NCI-H1694 (cell line): ENCODE measurements around the gene PRSS33.

Experiments used
- DNase-seq: peaks from one replicate; lab custom pipeline; 2025; lab: John Stamatoyannopoulos, UW

PRSS33 gene

DNA sequence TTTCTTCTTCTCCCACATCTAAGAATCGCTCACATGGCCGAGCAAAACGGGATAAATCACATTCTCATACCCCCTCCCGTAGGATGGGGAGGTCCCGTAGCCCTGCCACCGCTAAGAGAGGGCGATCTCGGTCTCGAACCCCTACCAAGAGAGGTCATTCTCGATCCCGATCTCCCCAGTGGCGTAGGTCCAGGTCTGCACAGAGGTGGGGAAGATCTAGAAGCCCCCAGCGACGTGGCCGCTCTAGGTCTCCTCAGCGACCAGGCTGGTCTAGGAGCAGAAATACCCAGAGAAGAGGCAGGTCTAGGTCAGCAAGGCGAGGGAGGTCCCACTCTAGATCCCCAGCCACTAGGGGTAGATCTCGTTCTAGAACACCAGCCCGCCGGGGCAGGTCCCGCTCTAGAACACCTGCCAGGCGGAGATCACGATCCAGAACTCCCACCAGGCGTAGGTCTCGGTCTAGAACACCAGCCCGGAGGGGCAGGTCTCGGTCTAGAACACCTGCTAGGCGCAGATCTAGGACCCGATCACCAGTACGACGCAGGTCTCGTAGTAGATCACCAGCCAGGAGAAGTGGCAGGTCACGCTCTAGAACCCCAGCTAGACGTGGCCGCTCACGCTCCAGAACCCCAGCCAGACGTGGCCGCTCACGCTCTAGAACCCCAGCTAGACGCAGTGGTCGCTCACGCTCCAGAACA is 25.3 kb downstream of the PRSS33 start:
- no peak for DNase-seq

DNA sequence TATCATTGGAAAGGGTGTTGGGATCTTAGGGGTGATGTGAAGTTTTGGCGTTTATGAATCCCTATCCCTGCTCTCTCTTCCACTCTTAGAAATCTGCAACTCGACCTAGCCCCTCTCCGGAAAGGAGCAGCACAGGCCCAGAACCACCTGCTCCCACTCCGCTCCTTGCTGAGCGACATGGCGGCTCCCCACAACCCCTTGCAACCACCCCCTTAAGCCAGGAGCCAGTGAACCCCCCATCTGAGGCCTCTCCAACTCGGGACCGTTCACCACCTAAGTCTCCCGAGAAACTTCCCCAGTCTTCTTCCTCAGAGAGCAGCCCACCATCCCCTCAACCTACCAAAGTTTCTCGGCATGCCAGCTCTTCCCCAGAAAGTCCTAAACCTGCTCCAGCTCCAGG is 25.9 kb downstream of the PRSS33 start:
- DNase-seq = no peak

DNA sequence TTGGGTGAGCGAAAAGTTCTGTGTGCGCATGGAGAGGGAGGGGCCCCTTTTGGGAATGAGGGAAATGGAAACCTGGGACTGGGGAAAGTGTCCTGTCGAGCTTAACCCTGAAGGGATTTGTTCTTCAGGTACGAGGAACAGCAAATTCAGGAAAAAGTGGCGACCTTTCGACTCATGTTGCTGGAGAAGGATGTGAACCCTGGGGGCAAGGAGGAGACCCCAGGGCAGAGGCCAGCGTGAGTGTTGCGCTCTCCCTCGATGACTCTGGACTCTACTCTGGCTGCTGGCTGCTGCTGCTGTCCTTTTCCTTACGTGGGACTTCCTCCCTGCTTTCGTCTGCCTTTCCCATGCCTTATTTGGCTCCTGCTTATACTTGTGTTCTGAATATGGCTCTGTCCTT is 30.0 kb downstream of the PRSS33 start:
- DNase-seq = no peak

DNA sequence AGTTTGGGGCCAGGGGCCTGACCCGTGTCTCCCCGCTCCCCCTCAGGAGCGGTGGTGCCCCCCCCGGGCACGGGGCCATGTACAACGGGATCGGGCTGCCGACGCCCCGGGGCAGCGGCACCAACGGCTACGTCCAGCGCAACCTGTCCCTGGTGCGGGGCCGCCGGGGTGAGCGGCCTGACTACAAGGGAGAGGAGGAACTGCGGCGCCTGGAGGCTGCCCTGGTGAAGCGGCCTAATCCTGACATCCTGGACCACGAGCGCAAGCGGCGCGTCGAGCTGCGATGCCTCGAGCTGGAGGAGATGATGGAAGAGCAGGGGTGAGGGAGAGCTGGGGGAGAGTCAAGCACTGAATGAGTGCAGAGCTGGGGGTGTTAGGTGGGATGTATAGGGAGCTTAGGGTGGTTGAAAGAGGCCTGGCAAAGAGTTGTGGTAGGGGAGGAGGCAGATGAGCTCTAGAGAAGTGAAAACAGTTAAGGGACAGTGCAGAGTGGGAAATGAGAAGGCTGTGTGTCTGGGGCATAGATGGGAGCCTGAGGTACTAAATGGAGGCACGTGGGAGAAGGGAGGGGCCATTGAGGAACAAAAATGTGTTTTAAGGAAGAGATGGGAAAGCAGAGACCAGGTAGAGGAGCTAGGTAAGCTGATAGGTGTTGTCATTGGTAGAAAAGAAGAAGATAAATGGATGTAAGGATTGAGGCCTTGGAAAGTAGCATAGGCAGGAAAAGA is 30.9 kb downstream of the PRSS33 start:
- DNase-seq = no peak

DNA sequence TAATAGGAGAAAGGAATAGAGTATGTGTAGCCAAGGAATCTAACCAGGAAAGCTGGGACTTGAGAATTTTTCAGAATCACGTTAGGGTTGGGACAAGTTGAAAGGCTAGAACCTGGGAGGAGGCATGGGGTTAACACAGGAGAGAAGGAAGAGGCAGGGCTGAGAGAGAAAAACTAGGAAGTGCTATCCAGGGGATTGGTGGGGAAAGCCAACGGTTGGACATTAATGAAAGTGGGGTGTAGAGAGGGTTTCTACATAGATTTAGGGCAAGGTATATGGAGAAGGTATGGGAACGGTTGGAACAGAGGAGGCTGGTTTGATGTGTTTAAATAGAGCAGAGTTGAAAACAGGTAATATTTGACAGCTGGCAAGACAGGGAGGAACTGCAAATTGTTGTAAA is 32.2 kb downstream of the PRSS33 start:
- DNase-seq = no peak

DNA sequence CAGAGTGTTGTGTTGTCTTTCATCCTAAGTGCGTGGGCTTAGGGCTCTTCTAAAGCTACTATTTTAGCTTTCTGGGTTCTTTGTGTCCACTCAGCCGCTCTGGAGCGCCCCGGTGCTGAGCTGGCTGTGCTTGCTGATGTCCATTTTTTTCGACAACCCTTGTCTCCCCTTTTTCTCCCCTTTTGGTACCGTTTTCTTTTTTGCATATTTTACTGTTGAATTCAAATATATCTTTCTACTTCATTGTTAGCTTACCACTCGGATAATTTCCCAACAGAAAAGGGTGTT is 33.7 kb downstream of the PRSS33 start:
- DNase-seq = no peak

DNA sequence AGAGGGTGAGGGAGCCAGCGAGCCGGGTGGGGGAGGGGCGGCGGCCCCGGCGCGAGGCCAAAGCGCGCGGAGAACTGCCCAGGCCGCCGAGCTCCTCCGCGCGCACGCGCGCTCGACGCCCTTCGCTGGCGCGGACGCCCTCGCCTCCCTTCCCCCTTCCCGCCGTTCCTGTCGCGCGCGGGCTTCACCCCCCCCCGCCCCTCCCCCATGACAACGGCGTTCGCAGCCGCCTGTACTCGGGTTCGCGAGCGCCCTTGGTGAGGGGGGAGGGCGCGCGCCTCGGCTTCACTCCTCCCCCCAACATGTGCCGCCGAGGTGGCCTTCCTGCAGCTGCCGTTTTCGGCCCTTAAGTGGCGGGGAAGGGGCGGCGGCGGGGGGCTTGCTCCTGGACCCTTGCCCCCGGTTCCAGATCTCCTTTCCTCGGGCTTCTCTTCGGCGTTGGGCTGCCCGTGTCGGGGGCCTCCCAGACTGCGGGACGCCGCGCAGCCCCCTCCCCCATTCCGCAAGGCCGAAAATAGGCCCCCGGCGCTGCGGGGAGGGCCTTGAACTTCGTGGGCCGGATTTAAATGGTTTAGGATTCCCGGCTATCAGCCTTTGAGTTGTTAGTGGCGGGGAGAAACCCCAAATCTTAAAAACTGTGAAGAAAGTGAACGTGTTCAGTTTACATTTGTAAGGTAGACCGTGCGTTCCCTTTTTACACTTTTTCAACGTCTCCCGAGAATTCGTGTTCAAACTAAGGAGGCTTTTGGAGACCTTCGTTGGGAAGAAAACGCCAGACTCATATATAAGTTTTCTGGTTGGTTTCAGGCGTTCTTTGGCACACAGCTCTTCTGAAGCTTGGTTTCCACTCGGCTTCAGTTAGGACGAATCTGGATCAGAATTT is 34.3 kb downstream of the PRSS33 start:
- peak; percentile 9 for DNase-seq

DNA sequence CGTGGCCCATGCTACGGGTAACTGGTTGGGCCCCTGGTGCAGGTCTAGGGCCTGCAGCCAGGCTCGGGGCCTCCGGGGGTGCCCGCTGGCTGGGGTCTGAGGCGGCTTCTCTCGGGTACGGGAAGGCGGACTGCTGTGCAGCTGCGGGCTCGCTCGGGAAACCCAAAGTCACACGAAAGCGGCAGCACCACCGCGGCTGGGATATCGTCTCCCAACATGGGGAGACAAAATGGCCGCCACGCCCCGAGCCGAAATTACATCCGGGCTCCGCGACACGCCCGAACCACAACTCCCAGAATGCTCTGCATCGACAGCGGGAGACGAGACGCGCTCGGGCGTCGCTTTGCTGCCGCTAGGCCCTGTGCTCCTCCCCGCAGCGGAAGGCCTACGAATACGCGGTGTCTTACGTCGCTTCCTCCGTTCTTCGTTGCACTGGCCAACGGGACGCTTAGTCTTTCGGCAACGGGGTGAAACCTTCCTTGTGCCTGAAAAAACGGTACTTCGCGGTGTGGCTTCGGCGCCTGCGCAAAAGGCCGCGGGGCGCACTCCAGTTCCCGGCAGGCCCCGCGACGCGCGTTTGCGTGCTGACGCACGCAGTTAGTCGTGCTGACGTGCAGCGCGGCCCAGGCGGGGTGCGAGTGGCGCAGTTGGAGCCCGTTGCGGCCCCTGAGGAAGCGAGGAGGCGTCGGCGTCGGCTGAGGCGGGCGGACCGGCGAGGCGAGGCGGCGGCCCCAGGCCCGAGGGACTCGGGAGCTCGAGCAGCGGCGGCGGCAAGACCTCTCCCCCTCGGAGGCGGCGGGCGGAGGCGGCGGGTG is 35.1 kb downstream of the PRSS33 start, which contains the start of gene SRRM2:
Gene SRRM2 (plus strand): TSS at position 604 of the 815 bp plus-strand sequence. CDS start 3,727 bp downstream, outside the sequence.
- DNase-seq = peak; percentile 87

DNA sequence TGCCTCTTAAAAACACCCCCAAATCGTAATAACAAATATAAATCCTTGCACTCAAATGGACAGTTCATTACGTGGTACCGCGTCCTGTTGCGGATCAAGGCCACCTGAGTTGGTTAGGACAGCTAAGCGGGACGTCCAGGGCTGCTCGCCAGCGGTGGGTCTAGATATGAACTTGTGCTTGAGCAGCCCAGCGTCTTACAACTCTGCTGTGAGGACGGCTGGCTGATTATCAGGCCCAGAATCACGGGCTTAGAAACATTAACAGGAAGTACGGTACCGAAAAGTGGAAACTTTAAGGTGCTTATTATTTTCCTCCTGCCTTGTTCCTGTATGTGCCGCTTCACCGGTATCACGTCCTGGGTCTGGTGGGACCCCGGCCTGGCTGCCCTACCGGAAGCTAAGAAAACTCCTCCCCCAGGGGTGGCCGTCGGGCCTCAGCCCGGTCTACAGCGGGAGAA is 35.8 kb downstream of the PRSS33 start:
- DNase-seq = peak; percentile 60

DNA sequence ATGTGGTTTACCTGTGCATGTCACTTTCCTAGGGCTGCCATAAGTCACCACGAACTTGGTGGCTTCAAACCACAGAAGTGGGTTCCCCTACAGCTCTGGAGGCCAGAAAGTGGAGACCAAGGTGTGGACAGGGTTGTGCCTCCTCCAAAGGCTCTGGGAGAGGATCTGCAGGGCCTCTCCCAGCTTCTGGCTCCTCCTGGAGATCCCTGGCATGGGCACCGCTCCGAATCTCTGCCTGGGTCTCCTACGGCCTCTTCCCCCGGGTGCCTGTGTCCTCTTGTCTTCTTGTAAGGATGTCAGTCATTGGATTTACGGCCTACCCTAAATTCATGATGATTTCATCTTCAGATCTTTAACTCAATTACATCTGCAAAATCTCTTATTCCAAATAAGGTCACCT is 37.4 kb downstream of the PRSS33 start:
- no peak for DNase-seq

DNA sequence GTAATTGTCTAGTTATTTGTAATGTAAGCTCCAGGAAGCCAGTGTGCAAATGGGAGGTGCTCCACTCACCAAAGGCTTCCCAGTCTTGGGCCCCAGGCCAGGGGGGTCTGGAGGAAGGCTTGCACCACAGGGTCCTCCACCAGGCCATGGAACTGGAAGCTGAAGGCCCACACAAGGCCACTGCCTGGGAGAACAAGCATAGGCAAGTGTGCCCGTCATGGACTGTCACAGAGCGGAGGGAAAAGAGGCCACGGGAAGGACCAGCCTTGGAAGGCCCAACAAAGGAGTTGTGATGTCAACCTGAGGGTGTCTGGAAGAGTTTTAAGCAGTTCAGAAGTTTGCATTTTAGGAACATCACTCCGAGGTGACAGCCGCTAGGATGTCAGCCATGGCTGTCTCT is 37.9 kb downstream of the PRSS33 start:
- DNase-seq = no peak

DNA sequence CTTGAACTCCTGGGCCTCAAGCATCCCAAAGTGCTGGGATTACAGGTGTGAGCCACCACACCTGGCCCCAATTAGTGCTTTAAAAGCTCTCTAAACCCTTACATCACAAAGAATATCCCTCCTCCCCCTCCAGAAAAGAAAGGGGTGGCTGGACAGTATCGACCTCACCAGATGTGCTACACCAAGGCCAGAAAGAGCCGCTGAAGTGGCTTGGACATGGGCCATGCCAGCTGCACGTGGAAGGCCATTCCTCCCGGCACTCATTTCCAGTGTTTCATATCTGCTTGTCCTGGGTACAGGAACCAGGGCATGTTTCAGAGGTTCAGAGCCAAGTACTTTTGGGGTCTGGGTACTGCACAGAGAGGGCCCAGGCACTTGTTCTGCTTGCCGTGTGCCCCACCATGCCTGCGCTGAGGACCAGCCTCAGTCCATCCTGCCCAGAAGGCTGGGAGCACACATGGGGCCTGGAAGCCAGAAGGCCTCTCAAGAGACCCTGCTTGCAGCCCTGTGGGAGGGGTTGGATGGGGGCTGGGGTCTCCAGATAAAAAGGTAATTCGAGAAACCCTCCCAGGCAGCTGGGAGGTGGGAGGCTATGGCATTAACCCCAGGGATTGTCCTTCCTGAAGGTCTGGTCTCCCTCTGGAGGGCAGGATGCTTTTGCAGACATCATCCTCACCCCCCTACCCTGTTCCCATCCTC is 38.5 kb downstream of the PRSS33 start:
- no peak for DNase-seq

DNA sequence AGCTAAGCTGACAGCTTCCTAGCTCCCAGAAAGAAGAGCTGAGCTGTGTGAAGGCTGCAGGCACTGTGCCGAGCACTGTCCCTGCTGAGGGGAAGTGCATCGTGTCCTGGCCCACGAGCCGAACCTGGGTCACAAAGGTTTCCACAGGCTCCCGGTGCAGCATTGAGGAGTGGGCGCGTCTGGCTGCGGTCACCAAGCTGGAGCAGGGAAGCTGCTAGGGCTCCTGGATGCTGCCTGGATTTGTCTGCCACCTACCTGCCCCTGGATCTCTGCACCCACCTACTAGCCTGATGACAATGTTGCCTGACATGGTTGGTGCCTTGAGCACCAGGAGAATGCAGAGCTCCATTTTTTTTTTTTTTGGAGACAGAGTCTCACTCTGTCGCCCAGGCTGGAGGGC is 41.4 kb downstream of the PRSS33 start:
- no peak for DNase-seq

DNA sequence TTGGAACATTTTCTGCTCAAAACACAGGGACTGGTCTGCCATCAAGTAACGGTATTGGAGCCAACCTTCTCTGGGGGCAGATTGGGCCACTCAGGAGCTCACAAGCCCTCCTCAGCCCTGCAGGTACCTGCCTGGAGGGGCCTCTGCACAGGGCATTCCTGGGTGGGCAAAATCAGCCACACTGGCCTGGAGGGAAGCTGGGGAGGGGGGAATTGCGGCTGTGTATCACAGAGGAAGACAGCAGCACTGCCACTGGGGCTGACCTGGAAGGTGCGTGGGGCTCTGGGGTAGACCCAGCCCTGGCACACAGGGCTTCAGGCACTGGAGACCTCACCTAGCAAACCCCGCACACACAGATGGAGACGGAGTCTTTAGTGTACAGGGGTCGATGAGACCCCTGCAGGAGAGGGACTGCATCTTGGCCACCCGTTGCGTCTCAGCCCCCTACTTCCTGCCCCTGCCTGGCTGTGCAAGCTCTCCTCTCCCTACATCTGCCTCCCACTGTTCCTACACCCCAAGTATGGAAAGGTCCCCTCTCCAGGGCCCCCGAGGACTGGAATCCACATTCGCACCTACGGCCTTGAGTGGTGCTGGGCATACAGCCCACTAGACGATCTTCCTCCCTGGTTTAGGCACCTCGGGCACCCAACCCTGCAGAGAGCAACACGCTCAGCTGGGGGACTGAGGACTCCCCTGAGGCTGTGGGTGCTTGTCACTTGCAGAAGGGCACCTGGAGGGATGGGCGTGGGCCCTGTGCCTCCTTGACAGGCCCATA is 42.1 kb downstream of the PRSS33 start:
- no peak for DNase-seq

DNA sequence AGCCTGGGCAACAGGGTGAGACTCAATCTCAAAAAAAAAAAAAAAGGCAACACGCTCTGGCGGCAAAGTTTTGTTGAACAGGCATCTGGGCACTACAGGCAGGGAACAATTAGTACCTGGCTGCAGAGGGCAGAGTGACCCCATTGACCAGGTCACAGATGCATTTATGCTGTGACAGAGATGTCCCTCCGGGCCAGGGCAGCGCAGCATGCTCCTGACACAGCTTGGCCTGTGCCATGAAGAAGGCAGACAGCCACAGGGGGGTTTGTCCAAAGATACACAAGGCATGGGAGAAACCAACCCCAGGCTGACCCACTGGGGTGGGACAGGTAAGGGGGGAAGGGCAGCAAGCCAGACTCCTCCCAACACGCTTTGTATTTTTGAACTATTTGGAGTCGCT is 42.6 kb downstream of the PRSS33 start:
- no peak for DNase-seq

DNA sequence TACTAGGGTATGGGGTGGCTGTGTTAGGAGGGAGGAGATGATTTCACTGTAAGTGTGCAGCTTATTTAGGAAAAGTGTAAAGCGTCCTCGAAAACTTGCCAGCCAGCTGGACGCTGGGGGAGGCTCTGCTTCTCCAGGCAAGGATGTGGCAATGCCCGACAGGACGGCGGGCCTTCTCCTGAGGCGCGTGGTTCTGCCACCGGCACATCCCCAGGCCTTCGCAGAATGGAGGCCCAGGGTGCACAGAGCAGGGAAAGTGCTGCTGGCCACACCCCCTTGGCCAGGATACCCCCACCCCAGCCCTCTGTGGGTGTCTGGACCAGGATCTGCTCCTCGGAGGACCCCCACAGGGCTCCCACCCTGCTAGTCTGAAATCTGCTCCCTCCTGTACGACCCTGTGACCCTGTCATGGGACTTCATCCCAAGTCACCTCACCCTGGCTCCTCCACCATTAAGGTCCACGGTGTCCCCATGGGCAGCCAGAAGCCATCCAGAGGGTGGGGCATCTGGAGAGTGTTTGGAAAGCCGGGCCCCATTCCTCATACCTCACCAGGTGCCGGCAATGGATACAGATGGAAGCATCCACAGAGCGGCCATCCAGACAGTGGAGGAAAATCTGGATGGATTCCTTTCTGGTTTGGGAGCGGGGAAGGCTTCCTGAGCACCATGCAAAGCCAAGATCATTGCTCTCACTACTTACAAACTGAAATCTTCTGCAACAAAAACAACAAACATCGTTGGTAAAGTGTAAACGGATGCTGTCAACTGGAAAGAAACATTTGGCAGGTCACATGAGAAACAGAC is 44.2 kb downstream of the PRSS33 start:
- no peak for DNase-seq

DNA sequence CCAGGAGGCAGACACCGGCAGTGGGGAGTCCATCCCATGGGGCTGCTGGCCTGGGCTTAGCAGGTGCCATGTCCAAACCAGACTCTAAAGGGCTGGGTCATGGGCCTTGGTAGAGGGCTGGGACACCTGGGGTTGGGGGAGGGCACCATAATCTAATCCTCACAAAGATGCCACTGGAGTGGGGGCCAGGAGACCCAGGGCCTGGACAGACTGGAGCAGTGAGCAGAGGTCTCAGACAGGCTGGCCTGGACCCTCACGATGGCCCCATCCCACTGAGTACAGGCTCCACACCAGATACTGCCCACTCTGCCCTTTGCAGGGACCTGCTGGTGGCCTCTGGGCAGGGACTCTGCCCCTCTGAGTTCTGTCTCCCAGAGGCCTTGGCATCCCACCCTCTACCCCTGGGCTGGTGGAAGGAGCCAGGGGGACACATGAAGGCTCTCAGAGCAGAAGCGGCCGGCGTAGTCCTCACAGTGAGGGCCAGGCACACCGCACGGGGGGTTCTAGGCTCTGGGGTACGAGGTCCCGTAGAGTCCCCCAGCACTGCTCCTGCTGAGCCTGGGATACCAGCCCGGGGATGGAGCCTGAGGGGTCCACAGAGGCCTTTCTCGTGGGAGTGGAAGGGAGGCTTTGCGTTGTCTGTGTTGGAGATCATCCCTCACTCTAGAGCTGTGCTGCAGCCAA is 44.9 kb downstream of the PRSS33 start:
- no peak for DNase-seq

DNA sequence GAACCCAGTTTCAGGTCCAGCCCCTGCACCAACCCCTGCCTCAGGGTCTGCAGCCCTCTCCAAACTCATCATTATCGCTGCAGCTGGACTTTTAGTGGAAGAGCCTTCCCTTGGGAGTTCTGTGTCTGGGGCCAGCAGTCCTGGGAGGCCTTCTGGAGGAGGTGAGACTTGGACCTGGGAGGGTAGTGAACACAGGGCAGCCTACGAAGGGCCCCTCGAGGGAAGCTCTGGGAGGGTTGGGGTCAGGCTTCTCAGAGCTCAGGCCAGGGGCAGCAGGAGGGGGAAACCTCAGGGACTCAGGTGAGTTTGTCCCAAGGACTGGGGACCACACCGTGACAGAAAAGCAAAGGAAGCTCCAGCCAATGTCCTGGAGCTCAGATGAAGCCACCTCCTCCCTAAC is 46.2 kb downstream of the PRSS33 start:
- DNase-seq = no peak

DNA sequence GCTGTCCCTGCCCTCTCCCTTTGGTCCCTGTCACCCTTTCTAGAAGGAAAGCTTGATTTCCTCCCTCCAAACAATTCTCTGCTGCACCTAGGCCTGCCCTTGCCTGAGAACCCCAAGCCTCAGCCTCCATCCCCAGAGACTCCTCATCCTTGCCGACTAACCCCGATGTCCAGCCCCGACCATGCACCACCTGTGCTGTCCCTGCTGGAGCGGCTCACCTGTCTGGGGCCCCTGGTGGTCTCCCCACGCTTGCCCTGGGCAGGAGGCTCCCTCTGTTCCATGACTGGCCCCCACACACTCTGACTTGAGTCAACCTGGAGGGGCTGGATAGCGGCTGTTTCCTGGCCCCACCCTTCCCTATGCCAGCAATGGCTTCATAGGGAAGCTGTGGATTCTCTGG is 46.9 kb downstream of the PRSS33 start:
- DNase-seq = no peak
